GM12872 (cell line): ENCODE results near the gene M6PR.

Source experiments
- CTCF ChIP-seq: IDR thresholded peaks from 3 replicates; pipeline ENCODE4 v1.5.1; 2011; ENCODE audit warnings: low read depth, mild to moderate bottlenecking, low read length, moderate library complexity; ENCODE audit not compliant: insufficient read depth

The M6PR gene

DNA sequence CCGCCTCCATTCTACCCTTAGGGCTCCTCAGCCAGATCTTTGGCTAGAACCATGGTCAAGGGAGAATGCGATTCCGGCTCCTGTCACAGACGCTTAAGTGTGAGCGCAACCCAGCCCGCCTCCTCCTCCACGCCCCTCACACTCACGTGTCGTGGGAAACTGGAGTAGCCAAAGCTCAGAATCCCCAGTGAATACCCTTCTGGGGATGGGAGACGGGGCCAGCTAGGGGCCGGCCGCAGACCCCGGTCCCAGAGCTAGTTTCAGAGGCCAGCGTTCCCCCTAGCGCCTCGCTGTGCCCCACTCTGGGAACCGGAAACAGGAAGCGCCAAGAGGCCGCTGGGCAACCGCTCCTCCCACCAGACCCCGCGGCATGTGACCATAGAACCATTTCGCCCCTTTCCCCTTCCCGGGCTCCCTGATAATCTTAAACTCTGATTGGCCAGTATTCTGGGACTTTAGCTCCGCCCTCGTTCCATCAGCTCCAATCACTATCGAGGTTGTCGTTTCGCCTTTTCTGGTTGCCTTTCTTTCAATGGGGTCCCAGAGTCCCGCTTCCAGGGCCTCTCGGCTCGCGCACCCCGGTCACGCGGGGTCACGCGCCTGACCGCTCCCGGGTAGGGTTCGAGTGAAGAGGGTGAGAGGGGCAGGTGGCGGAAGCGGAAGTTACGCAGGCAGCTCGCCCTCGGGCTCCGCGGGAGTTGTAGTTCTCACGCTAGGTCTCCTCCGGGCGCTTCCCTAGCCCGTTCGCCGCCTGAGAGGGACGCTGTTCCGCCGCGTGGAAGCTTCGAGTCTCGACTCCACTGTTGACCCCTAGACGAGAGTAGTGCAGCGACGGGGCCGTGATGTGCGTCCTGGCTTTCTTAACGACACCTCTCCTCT lies at the start of gene M6PR:
M6PR (minus strand) TSS at position 304 of the 879 bp plus-strand sequence. CDS start 3,241 bp downstream, outside the sequence.
- TF ChIP-seq CTCF: peak; percentile 68

- TF ChIP-seq CTCF: no peak
These were observed 47.4 kb upstream of the M6PR start for GRCh38 chr12:8996682-8997405.

DNA sequence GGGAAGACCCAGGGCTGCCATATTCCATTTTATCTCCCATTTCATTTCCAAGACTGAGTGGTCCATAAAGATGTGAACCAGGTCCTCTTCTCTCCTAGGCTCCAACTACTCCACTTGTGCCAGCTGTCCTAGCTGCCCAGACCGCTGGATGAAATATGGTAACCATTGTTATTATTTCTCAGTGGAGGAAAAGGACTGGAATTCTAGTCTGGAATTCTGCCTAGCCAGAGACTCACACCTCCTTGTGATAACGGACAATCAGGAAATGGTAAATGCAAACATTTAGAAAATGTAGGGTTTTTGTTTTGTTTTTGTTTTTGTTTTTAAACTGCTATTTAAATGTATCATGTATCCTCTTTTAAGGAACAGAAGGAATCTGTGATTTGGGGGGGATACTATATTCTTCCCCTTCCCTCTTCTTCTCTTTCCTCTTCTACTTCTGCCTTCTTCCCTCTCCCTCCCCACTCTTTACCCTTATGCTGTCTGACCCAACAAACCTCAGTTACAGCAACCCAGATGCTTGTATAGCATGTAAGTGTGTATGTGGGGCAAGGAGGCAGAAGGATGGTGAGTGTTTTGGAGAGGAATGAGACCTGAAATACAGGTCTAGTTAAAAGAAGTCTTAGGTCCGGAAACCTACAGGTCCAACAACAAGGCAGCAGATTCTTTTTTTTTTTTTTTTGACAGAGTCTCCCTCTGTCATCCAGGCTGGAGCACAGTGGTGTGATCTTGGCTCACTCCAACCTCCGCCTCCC lies 45.8 kb upstream of the M6PR start:
- TF ChIP-seq CTCF: no peak

DNA sequence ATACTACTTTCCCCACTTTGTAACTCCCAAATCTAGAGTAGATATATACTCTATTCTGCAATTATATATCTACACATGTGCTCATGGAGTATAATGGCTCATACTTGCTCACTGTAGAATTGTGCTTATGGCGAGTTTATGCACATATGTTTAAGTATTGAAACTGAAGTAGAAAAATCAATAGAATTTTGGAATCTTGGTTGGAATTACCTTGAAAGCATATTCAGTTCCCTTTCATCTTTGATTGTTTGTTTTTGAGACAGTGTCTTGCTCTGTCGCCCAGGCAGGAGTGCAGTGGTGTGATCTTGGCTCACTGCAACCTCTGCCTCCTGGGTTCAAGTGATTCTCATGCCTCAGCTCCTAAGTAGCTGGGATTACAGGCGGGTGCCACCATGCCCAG lies 44.4 kb upstream of the M6PR start:
- TF ChIP-seq CTCF: no peak

DNA sequence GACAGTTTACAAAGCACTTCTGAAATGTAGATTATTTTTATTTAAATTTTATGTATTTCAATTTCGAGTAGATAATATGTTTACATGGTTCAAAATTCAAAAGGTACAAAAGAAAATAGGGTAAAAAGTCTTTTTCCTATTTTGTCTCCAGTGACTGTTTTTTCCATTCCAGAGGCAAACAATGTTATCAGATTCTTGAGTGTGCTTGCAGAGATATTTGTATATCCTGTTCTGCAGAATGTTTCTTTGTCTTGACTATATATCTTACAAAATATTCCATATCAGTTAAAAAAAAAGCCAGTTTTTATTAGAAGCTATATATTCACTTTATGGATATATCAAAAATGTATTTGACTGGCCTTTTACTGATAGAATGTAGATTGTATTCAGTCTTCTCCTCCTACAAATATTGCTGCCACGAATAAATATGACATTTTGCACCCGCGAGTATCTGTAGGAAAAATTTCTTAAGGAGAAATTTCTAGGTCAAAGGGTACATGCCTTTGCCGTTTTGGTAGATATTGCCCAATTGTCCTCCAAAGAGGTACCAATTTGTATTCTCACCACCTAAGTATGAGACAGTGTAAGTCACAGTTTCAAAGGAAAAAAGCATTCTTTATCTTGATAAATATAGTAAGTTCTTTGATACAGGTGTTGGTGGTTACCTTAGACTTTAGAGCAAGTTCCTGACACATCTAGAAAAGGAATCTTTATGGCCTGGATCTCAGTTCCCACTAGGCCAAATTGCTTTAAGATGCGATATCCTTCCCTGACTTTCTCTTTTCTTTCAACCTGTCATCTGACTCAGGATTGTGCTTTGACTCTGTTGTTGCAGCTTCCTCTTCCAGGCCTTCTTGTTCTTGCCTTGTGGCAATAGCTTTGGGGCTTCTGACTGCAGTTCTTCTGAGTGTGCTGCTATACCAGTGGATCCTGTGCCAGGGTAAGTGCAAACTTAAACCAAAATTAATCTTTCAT lies 42.2 kb upstream of the M6PR start:
- TF ChIP-seq CTCF: no peak

GRCh38 chr12:8989413-8989812 lies 40.0 kb upstream of the M6PR start, which contains the start of gene KLRG1:
KLRG1 (plus strand) TSS chr12:8989546; CDS start chr12:8989636, 90 bp downstream.
- no peak for TF ChIP-seq CTCF
